ENCODE data around the gene LIMS1. TPM values are rescaled to one million over a fixed set of nuclear protein-coding genes. Genes with fewer than 3 reads are reported as not detected.

LIMS1 gene
- polyA plus RNA-seq, 3 donors: 15.8 to 64.4 (median 40.0) TPM

- WGBS, 3 donors: 51 to 81% (median 78%) methylated on average over 4 of the region's 4 CpGs
- H3K27ac ChIP-seq (ENCODE audit: low read depth, low read length): no peak overlapping the region
Measured at GRCh38 chr2:108604196-108604595, 69.9 kb downstream of the LIMS1 start.

GRCh38 chr2:108605947-108606346 lies 71.7 kb downstream of the LIMS1 start:
- no peak overlapping the region for H3K27ac ChIP-seq (ENCODE audit: low read depth, low read length)
- WGBS, 3 donors: 84 to 91% (median 88%) methylated on average over 3 of the region's 3 CpGs

GRCh38 chr2:108607706-108608301 lies 73.5 kb downstream of the LIMS1 start:
- no peak overlapping the region for H3K27ac ChIP-seq (ENCODE audit: low read depth, low read length)
- WGBS, 3 donors: 64 to 74% (median 71%) methylated on average over 3 of the region's 3 CpGs

- WGBS, 3 donors: 64 to 88% (median 73%) methylated on average over 5 of the region's 5 CpGs
- no peak overlapping the region for H3K27ac ChIP-seq (ENCODE audit: low read depth, low read length)
Measured at GRCh38 chr2:108611021-108611420, 76.8 kb downstream of the LIMS1 start.

GRCh38 chr2:108612153-108612513 lies 77.9 kb downstream of the LIMS1 start:
- 69 to 77% (median 76%) methylated on average over 5 of the region's 5 CpGs for WGBS, 3 donors
- H3K27ac ChIP-seq (ENCODE audit: low read depth, low read length): no peak overlapping the region

GRCh38 chr2:108612514-108613183 lies 78.4 kb downstream of the LIMS1 start:
- 66 to 86% (median 83%) methylated on average over 10 of the region's 10 CpGs for WGBS, 3 donors
- no peak overlapping the region for H3K27ac ChIP-seq (ENCODE audit: low read depth, low read length)

GRCh38 chr2:108613261-108614042 lies 79.2 kb downstream of the LIMS1 start:
- H3K27ac ChIP-seq (ENCODE audit: low read depth, low read length): no peak overlapping the region
- WGBS, 3 donors: 77 to 80% (median 79%) methylated on average over 9 of the region's 9 CpGs

GRCh38 chr2:108614043-108614545 lies 79.8 kb downstream of the LIMS1 start:
- H3K27ac ChIP-seq (ENCODE audit: low read depth, low read length): no peak overlapping the region
- 81 to 96% (median 82%) methylated on average over 8 of the region's 8 CpGs for WGBS, 3 donors

GRCh38 chr2:108614659-108615058 lies 80.4 kb downstream of the LIMS1 start:
- H3K27ac ChIP-seq (ENCODE audit: low read depth, low read length): no peak overlapping the region
- WGBS, 3 donors: 61 to 75% (median 74%) methylated on average over 4 of the region's 4 CpGs

- WGBS, 3 donors: 58 to 65% (median 59%) methylated on average over 2 of the region's 2 CpGs
Measured at GRCh38 chr2:108615480-108616090, 81.3 kb downstream of the LIMS1 start.

GRCh38 chr2:108616318-108616717 lies 82.0 kb downstream of the LIMS1 start:
- H3K27ac ChIP-seq (ENCODE audit: low read depth, low read length): no peak overlapping the region

More at GRCh38 chr2:108615480-108616090, 81.3 kb downstream of the LIMS1 start:
- no peak overlapping the region for H3K27ac ChIP-seq (ENCODE audit: low read depth, low read length)

GRCh38 chr2:108616751-108617161 lies 82.5 kb downstream of the LIMS1 start:
- WGBS, 3 donors: 17 to 50% (median 42%) methylated on average over 2 of the region's 2 CpGs
- H3K27ac ChIP-seq (ENCODE audit: low read depth, low read length): no peak overlapping the region

More at GRCh38 chr2:108616318-108616717, 82.0 kb downstream of the LIMS1 start:
- 94 to 97% (median 96%) methylated on average over 5 of the region's 5 CpGs for WGBS, 3 donors

GRCh38 chr2:108617617-108618016 lies 83.3 kb downstream of the LIMS1 start:
- no peak overlapping the region for H3K27ac ChIP-seq (ENCODE audit: low read depth, low read length)
- WGBS, 3 donors: 82 to 97% (median 90%) methylated on average over 2 of the region's 2 CpGs

- no peak overlapping the region for H3K27ac ChIP-seq (ENCODE audit: low read depth, low read length)
- WGBS, 3 donors: 64 to 74% (median 65%) methylated on average over 8 of the region's 8 CpGs
Measured at GRCh38 chr2:108619925-108620620, 85.8 kb downstream of the LIMS1 start.

GRCh38 chr2:108620656-108621055 lies 86.4 kb downstream of the LIMS1 start:
- WGBS, 3 donors: 31 to 58% (median 37%) methylated on average over 3 of the region's 3 CpGs
- H3K27ac ChIP-seq (ENCODE audit: low read depth, low read length): no peak overlapping the region

- no peak overlapping the region for H3K27ac ChIP-seq (ENCODE audit: low read depth, low read length)
- WGBS, 3 donors: 15 to 49% (median 42%) methylated on average over 8 of the region's 8 CpGs
Measured at GRCh38 chr2:108621087-108621559, 86.9 kb downstream of the LIMS1 start.

- 79 to 90% (median 86%) methylated on average over 2 of the region's 2 CpGs for WGBS, 3 donors
- H3K27ac ChIP-seq (ENCODE audit: low read depth, low read length): no peak overlapping the region
Measured at GRCh38 chr2:108621687-108622681, 87.7 kb downstream of the LIMS1 start.

All from adipose tissue (tissue), 3 donors.